NCI-H524 (cell line): ENCODE results near the gene ANXA3.
A peak's percentile ranks its signal among the peaks of the same experiment; 100 is the strongest.
"Not testable (repeated sequence)": the region's sequence is repeated elsewhere in the genome, so short reads cannot be mapped to it uniquely, and the experiment has no call there.

Source experiments
- DNase-seq, 2 experiments: peaks; one replicate each; lab custom pipeline; 2025; lab: John Stamatoyannopoulos, UW

ANXA3 gene, protein sequence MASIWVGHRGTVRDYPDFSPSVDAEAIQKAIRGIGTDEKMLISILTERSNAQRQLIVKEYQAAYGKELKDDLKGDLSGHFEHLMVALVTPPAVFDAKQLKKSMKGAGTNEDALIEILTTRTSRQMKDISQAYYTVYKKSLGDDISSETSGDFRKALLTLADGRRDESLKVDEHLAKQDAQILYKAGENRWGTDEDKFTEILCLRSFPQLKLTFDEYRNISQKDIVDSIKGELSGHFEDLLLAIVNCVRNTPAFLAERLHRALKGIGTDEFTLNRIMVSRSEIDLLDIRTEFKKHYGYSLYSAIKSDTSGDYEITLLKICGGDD

DNA sequence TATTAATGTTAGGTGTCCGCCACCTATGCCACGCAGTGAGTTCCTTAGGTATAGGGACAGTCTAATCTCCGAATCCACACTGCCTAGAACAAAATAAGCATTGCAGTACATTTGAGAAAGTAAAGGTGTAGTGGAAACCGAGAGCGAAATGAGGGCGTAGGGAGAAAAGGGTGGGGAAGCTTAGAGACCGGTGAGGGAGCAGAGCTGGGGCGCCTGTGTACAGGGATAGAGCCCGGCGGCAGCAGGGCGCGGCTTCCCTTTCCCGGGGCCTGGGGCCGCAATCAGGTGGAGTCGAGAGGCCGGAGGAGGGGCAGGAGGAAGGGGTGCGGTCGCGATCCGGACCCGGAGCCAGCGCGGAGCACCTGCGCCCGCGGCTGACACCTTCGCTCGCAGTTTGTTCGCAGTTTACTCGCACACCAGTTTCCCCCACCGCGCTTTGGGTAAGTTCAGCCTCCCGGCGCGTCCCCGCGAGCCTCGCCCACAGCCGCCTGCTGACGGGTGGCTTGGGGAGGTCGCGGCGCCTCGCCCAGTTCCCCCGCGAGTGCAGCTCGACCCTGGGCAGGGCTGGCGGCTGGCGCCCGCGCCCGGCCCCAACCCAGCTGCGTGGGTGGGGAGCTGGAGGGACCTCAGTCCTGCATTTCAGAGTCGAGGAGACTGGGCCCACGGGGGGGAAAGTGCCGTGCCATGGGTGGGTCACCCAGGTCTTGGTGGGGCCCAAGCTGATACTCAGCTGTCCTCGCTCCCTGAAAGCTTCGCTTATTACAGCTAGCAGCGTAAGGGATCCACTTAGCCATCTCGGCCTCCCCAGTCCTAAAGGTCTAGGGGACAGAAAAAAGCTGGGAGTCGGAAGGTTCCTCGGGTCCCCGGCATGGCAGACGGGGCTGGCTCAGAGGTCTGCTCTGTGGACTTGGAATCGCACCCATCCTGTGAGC is at the start of gene ANXA3:
TSS of gene ANXA3 (plus strand) at position 351 of the 932 bp plus-strand sequence. CDS start 2,704 bp downstream, outside the sequence.
- peak in 1 of 2 experiments; percentile 11 for DNase-seq

DNA sequence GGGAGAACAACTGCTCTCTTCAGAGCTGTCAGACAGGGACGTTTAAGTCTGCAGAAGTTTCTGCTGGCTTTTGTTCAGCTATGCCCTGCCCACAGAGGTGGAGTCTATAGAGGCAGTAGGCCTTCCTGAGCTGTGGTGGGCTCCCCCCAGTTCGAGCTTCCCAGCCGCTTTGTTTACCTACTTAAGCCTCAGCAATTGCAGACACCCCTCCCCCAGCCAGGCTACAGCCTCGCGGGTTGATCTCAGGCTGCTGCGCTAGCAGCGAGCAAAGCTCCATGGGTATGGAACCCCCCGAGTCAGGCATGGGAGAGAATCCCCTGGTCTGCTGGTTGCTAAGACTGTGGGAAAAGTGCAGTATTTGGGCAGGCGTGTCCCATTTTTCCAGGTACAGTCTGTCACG is 45.3 kb upstream of the ANXA3 start:
- DNase-seq = not testable (repeated sequence)

DNA sequence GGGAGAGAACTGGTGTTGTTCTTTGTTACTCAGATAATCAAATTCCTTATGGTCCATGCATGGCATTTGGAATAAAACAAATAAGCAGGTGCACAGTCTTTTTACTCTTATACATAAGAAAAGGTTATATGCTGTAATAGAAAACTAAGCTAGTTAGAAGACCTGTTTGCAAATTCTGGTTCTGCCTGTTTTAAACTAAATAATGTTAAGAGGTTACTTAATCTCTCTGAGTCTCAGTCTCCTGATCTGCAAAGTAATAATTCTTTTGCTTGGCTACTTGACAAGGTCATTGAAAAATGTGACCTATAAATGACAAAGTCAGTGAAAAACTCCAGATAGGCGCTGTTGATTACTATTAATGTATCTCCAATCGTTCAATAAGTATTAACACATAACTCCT is 42.5 kb upstream of the ANXA3 start:
- no peak for DNase-seq

DNA sequence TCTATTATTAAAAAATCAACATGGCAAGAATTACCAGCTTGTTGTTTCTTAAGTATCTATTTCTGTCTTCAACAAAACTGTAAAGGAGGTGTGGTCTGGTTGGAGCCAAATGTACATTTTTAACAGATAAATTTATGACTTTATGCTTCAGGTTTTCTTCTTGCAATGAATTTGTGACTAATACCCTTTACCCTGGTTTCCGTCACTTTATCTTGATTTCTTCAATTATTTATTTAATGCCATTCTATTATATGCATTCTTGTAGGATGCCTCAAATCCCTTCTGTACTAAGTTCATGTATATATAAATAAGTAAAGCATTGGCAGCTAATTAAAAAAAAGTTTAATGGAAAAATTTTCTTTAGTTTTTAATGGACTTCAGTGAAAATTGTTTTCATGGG is 41.5 kb upstream of the ANXA3 start:
- DNase-seq = no peak

DNA sequence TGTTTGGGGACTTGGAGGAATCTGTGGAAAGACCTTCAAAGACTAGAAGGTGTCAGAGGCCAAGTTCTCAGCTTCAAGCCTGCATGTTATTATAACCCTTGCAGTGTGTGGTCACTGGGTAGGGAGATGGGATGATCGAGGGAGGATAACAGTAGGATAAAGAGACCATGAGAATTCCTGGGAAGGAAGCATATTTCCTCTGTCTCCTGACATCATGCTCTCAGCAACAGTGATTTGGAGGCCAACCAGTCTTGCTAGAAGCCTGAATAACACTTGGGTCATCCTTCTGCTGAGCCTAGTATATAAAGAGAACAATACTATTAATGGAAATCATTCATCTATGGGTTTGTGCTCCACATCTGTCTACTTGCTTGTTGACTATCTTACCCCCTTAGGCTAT is 40.9 kb upstream of the ANXA3 start:
- DNase-seq = no peak

DNA sequence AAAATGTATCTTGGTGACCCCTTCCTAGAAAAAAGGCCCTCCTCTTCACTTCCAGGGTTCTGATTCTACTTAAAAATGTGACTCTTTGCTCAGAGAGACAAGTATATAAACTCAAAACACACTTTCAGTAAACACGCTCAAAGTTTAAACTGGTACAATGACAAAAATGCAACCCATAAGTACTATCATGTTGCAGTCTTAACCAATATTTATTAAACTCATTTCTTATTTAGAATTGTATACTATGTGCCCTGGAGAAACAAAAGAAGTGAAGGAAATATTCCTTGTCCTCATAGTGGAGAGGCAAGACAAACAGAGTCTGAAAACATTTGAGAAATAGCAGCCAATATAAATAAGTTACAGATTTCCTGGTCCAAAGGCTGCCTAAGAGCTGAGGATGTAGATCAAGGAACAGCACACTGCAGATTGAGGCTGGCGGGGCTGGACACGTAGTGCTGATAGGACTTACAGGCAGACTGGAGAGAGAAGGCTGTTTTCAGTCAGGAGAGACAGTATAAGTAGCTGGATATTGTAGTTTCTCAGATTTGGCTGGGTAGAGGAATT is 39.1 kb upstream of the ANXA3 start:
- DNase-seq = no peak

DNA sequence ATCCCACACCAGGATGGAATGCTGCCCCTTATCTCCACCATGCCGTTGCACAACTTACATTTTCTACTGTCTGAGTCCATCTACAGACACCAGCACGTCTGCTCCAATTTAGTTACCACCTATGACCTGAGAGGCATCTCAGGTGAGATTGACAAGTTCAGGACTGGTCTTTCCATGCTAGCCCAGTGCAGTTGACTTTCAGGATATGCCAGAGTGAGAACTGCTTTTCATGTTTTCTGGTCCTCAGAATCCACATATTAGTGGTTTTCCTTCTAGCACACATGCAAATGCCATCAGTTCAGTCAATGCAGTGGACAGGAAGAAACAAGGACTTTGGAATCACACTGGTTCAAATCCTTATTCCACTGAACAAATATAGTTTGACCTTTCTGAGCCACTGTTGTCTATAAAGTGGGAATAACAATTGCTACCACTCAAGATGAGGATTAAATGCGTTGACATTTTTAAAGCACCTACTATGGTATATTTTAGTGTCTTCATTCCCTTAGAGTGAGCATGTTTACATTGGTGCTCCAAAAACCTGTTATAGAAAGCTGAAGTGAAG is 38.1 kb upstream of the ANXA3 start:
- no peak for DNase-seq

DNA sequence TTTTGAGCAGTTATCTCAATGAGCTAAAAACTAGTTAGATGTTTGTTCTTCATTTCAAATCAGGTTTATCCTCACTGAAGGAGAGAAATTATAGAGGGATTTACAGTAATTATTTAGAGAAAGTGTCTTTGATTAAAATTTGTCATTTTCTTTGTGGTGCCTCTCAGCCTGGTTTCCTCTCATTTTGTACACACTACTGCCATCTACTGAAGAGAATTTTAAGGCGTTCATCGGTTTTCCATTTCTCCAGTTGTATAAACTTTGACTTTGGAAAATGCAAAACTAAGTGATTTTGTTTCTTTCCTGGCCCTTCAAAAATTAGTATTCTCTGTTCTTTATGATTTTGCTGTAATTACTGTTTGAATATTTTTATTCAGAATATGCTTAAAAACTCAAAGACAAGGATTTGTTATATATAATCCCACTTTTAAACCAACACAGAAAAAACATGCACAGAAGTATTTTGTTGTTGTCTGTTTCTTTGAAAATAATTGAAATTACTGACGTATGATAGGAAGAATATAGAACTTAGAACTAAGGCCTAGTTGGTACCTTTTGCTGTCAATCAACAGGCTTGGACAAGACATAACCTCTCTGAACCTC is 34.4 kb upstream of the ANXA3 start:
- peak in 1 of 2 experiments; percentile 19 for DNase-seq

DNA sequence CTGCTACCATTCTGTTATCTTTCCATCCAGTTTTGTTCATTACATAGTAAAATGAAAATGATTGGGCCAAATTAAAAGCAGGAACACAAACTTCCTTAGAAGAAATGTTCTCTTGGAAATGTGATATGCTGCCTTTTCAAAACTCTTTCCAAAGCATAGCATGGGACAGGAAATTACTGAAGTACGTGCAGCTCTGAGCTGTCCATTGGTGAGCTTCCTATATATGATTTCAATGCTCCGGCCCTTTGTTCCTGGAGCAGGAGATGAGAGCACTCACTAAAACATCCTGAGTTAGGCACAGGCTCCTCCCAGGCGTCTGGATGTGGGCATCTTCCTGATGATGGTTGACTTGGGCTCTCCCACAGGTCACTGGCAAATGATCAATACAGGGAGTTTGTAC is 33.0 kb upstream of the ANXA3 start:
- DNase-seq = no peak

DNA sequence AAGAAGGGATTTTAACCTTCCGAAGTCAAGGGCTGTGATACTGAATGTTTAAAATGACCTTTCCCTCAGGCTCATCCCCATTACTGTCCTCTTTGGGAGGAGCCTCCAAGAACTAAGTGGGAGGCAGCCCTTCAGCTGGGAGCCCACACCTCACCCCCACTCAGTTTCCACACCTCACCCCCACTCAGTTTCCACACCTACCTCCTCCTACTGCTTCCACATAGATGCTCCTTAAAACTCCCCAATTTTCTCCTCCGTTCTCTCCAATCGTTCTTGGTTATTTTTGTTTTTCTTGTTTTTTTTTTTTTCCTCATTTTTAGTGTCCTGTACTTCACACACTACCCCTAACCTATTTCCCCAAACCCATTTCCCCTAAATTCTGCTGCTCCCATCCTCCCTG is 31.6 kb upstream of the ANXA3 start:
- DNase-seq = no peak

DNA sequence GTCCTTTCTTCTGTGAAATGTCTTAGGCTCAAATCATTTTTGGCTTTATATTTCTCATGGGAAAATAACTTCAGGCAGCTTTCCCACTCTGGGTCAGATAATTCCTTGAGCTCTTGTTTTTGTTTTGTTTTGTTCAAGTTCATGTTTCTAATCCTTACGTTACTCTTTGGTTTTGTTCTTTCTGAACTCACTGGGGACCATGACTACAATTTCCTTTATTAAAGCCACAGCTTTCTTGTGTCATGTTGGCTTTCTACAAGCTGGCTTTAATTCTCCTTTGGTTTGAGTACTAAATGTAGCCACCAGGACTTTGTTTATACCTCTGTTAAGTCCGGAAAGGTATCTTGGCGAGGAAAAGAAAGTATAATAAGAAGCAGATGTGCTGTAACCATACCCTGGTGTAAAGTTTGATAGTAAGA is 30.8 kb upstream of the ANXA3 start:
- no peak for DNase-seq

DNA sequence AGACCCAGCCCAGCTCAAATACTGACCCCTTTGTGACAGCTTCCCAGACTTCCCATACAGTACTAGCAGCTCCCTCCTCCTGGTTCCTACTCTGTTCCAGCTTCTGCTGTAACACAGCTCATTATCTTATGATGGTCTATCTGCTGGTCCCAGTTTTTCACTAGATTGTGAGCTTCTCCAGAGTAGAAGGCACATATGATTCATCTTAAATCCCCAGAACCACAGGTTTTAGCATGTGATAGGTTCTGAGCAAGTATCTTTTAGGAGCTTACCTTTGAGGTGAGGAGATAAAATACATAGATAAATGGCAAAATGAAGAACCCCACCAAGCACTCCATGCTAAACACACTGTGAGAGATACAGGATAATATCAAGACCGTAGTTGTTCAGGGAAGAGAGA is 27.6 kb upstream of the ANXA3 start:
- no peak for DNase-seq

DNA sequence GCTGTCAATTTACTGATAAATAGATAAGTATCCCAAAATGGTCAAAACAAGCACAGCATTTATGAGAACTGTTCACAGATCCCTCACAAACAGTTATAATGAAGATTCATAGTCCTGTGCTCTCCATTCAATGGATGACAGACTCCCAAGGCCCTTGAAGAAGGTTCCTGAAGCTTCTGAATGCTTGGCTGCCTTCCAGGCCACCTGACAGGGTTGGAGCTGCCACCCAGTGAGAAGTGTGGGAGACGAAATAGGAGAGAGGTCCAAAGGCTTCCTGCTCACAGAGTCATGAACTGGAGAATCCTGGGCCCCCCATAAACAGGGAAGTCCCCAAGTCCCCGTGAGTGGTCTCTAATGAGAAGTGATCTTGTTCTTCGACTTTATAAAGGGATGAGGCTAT is 26.0 kb upstream of the ANXA3 start:
- DNase-seq = no peak

DNA sequence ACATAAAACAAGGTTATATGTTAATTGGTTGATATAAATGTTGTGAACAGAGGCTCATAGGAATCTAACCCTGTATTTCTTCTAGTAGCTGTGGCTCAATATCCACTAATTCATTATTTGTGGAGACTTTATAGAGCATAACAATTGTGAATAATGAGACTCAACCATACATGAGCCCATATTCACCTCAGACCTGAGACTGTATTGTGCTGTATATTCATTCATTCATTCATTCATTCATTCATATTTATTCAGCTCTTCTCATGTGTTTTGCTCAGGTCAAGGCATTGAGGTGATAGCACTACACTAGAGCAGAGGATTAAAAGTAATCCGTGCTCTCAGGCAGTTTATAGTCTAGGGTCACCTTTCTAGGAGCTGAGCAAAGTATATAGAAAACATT is 24.5 kb upstream of the ANXA3 start:
- no peak for DNase-seq

DNA sequence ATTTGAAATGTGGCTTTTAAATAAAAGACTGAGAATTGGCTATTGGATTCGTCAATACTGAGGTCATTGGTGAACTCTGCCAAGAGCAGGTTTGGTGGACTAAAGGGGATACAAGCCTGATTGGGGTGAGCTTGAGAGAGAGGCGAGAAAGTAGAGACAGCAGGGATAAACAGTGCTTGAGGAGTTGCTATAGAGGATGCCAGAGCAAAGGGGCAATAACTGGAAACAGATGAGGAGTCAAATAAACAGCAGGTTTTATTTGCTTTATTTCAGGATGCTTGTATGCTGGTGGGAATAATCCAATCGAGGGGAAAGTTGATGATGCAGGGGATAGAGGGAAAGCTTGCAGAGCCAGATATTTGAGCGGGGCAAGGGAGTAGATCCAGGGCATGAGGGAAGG is 24.0 kb upstream of the ANXA3 start:
- no peak for DNase-seq

DNA sequence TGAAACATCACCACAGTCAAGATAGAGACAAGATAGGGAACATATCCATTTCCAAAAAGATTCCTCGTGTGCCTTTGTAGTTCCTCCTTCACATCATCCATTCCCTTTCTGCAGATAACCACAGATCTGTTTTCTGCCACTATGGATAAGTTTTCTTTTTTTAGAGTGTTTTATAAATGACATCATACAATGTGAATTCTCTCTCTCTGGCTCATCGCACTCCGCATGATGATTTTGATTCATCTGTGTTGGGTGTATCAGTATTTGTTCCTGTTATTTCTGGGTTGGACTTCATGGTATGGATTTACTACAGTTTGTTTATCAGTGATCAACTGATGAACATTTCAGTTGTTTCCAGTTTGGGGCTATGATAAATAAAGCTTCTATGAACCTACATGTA is 23.2 kb upstream of the ANXA3 start:
- DNase-seq = no peak

DNA sequence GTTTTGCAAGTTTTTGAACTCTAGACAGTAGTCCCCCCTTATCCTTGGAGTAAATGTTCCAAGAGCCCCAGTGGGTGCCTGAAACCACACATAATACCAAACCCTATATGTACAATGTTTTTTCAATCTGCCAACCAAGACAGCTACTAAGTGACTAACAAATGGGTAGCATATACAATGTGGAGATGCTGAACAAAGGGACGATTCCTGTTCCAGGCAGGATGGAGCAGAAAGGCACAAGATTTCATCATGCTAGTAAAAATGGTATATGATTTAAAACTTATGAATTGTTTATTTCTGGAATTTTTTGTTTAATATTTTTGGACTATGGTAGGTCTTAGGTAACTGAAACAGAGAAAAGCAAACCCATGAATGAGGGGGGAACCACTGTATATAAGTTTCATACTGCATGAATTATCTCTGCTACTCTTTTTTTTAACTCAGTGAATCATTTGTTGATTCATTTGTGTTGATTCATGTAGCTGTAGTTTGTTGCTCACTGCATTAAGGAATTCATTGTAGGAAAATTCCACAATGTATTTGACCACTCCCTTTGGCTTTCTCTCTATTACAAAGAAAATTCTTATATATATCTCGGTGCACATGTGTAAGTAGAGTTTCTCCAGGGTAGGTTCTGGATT is 21.9 kb upstream of the ANXA3 start:
- DNase-seq = no peak

DNA sequence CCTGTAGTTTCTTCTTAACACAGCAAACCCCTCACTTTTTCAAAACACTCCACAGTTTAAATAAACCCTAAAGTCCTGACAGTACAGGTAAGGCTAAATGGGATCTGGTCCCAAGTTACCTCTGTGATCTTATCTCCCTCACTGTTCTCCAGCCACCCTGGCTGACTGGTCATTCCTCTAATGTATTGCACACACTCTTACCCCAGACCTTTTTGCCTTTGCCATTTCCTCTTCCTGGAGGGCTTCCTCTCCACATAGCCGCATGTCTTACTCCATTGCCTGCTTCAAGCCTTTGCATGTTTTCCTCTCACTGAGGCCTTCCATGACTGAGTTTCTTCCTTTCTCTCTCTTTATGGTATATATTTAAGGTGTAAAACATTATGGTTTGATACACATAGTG is 19.5 kb upstream of the ANXA3 start:
- DNase-seq = no peak

DNA sequence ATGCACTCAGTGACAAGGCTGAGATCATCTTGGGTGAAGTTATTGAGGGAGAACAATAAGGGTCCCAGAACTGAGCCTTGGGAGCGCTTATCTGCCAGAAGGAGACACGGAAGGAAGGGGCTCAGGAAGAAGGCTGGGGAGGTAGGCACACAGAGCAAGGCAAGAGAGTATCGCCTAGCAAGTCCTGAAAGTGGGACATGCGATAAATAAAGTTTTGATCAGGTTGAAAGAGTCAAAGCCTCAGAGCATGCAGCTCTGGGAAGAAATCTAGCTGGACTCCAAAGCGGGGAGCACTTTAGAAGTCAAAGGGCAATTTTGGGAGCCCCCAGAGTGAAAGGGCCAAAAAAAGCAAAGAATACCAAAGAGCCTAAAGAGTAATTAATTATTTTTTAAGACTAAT is 17.7 kb upstream of the ANXA3 start:
- no peak for DNase-seq

DNA sequence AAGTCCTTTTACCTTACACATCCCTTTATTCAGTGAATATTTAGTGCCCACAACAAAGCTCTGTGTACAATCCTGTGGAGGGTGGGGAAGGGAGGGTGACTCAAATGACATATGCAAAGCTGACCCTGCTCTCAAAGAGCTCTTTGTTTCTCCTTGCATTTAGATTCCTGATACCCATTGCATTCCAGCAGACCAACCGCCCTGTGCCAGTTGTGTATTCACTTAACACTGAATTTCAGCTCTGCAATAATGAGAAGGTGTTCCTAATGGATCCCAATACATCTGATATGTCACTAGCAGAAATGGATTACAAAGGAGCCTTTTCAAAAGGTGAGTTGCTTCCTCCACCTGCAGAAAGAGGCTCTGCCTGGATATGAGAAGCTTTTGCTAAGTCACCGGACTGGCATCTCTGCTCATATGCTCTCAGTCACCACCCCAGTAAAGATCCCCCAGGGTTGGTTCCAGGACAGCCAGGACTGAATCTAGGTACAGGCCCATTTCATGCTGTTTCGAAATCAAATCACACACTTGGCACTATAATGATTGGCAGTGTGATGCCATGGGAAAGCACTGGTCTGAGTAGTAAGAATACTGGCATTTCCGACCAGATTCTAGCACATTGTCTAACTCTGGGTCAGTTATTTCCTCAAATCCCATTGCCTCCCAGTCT is 17.1 kb upstream of the ANXA3 start:
- DNase-seq = no peak

DNA sequence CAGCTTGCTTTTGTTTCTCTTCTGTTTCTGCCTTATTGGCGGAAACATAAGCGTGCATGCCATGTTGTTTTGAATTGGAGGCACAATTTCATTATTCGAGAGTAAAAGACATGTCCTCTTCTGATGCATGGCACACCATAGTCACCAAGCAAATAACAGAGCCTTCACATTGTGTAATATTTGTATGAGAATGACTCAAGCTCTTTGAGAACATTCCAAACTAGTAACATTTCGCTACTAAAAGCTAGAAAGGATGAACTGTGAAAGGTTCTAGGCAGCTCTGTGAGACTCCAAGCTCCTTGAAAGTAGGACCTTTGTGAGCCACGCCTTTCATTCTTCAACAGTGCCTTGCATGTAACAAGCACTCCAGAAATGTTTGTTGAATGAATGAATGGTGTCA is 9.2 kb upstream of the ANXA3 start:
- DNase-seq = no peak
